ENCODE results near the gene THOC5.
A peak's percentile ranks its signal among the peaks of the same experiment; 100 is the strongest.

THOC5 gene

GRCh38 chr22:29475550-29475949 is 78.0 kb downstream of the THOC5 start:
- TF ChIP-seq CTCF (IDR thresholded peaks at IDR 0.05; ENCODE audit: low read depth, low read length, missing control alignments) = no peak

GRCh38 chr22:29473001-29473400 is 80.6 kb downstream of the THOC5 start:
- TF ChIP-seq CTCF (IDR thresholded peaks at IDR 0.05; ENCODE audit: low read depth, low read length, missing control alignments) = no peak
- no peak for DNase-seq (ENCODE audit: extremely low read depth, low read depth)
- H3K4me3 ChIP-seq (replicated peaks; ENCODE audit: low read depth, low read length) = no peak overlapping the region

More at GRCh38 chr22:29475550-29475949, 78.0 kb downstream of the THOC5 start:
- no peak overlapping the region for H3K4me3 ChIP-seq (replicated peaks; ENCODE audit: low read depth, low read length)
- DNase-seq (ENCODE audit: extremely low read depth, low read depth) = no peak

GRCh38 chr22:29470159-29470855 is 83.2 kb downstream of the THOC5 start:
- DNase-seq (ENCODE audit: extremely low read depth, low read depth) = no peak
- H3K4me3 ChIP-seq (replicated peaks; ENCODE audit: low read depth, low read length) = no peak overlapping the region
- peak; percentile 90 for TF ChIP-seq CTCF (IDR thresholded peaks at IDR 0.05; ENCODE audit: low read depth, low read length, missing control alignments)

- DNase-seq (ENCODE audit: extremely low read depth, low read depth) = no peak
- TF ChIP-seq CTCF (IDR thresholded peaks at IDR 0.05; ENCODE audit: low read depth, low read length, missing control alignments) = no peak
- H3K4me3 ChIP-seq (replicated peaks; ENCODE audit: low read depth, low read length) = no peak overlapping the region
Measured at GRCh38 chr22:29469755-29470154, 83.8 kb downstream of the THOC5 start.

GRCh38 chr22:29464581-29464980 is 89.0 kb downstream of the THOC5 start:
- DNase-seq (ENCODE audit: extremely low read depth, low read depth) = no peak
- no peak overlapping the region for H3K4me3 ChIP-seq (replicated peaks; ENCODE audit: low read depth, low read length)
- no peak for TF ChIP-seq CTCF (IDR thresholded peaks at IDR 0.05; ENCODE audit: low read depth, low read length, missing control alignments)

GRCh38 chr22:29463629-29464028 is 89.9 kb downstream of the THOC5 start:
- H3K4me3 ChIP-seq (replicated peaks; ENCODE audit: low read depth, low read length) = no peak overlapping the region
- DNase-seq (ENCODE audit: extremely low read depth, low read depth) = no peak
- TF ChIP-seq CTCF (IDR thresholded peaks at IDR 0.05; ENCODE audit: low read depth, low read length, missing control alignments) = no peak

GRCh38 chr22:29461263-29461662 is 92.3 kb downstream of the THOC5 start:
- TF ChIP-seq CTCF (IDR thresholded peaks at IDR 0.05; ENCODE audit: low read depth, low read length, missing control alignments) = no peak
- no peak overlapping the region for H3K4me3 ChIP-seq (replicated peaks; ENCODE audit: low read depth, low read length)
- DNase-seq (ENCODE audit: extremely low read depth, low read depth) = no peak

Data from HFF-Myc (cell line).